HEK293T (cell line): Measurements from ENCODE around the gene SLC24A4.

Experiments used
- CTCF ChIA-PET: fragments of 350-600 bp; formaldehyde crosslinking; extraction: SDS; loops from one replicate; lab custom pipeline; 2021; ENCODE audit warnings: antibody characterized with exemption, inconsistent platforms; lab: Yijun Ruan, JAX
- POLR2A ChIA-PET: fragments of 350-600 bp; formaldehyde crosslinking; extraction: SDS; loops from one replicate; lab custom pipeline; 2020; ENCODE audit warnings: antibody characterized with exemption, inconsistent platforms; lab: Yijun Ruan, JAX
- DNase-seq: peaks from one replicate; pipeline ENCODE4 v3.0.0; 2012; ENCODE audit warnings: mixed read lengths; ENCODE audit errors: extremely low spot score
- ELF4 ChIP-seq: fragments of 450-650 bp; IDR thresholded peaks from 2 replicates; pipeline ENCODE4 v1.6.1; 2017; ENCODE audit warnings: antibody characterized with exemption
- FOXM1 ChIP-seq: fragments of 450-650 bp; IDR thresholded peaks from 2 replicates; pipeline ENCODE4 v1.6.1; 2017; ENCODE audit warnings: mild to moderate bottlenecking, borderline replicate concordance
- PKNOX1 ChIP-seq: fragments of 450-650 bp; IDR thresholded peaks from 2 replicates; pipeline ENCODE4 v1.6.1; 2016
- SP1 ChIP-seq: fragments of 450-650 bp; IDR thresholded peaks from 2 replicates; pipeline ENCODE4 v1.6.1; 2017

Gene SLC24A4

GRCh38 chr14:92549859-92550230 lies 226.9 kb downstream of the SLC24A4 start:
- POLR2A ChIA-PET = interaction anchor here (1.0 kb wide), 1 partner anchor 16 kb away, joined by 3 read pairs; no protein-coding TSS in a partner anchor
- CTCF ChIA-PET = no interaction called here
- TF ChIP-seq PKNOX1 = no peak
- no peak for TF ChIP-seq FOXM1
- TF ChIP-seq ELF4 = no peak
- no peak for TF ChIP-seq SP1
- no peak for DNase-seq
